GM18519 (cell line): ENCODE data around the gene C6orf118.

Source experiments
- ATAC-seq: cut with Tn5 transposase; IDR thresholded peaks from one replicate; pipeline ENCODE4 v1.9.1; 2021; ENCODE audit warnings: mild to moderate bottlenecking, moderate library complexity; ENCODE audit not compliant: unreplicated experiment, low FRiP score

The C6orf118 gene

GRCh38 chr6:165308926-165309731, at the start of gene C6orf118:
Gene C6orf118 (minus strand): TSS chr6:165309605. CDS start chr6:165309586, 19 bp downstream.
- no peak for ATAC-seq

- no peak for ATAC-seq
Observed at GRCh38 chr6:165345700-165346099, 36.3 kb upstream of the C6orf118 start.

- ATAC-seq = no peak
Observed at GRCh38 chr6:165340532-165340931, 31.1 kb upstream of the C6orf118 start.

GRCh38 chr6:165325609-165326008, 16.2 kb upstream of the C6orf118 start:
- no peak for ATAC-seq

- no peak for ATAC-seq
Observed at GRCh38 chr6:165321555-165322145, 12.2 kb upstream of the C6orf118 start.

DNA sequence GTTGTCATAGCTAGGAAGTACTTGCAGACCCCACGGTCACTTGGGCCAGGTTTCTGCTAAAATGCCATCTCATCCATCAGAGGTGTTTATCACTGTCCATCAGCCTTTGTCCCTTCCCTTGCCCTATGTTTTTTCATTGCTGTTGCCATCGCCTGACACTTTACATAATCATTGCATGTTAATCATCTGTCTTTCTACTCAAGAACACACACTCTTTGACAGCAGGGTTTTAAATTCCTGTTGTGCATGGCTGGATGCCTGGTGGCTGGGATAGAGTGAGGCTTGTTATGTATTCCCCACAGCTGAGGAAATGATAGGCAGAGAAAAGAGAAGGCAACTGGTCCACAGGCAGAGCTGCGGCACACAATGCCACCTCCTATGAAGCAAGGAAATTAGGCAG, 11.7 kb upstream of the C6orf118 start:
- ATAC-seq = no peak

DNA sequence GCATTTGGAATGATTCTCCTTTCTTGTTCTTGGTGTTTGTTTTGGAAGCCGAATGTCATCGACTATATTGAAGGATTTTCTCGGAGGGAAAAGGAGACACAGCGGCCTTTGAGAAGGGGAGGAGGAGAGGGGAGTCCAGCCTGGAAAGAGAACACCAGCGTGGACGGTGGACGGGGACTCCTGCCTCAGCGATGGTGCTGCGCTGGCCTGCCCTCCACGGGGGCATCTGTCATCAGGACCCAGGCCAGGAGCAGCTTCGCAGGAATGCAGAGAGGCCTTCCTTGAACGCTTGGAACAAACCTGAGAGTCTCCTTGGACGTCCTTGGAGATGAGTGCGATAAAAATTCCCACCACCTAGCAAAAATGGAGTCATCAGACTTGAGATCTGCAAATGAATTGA, 8.3 kb upstream of the C6orf118 start:
- no peak for ATAC-seq

GRCh38 chr6:165306955-165307354, 2.5 kb downstream of the C6orf118 start:
- no peak for ATAC-seq

GRCh38 chr6:165301372-165302246, 7.8 kb downstream of the C6orf118 start:
- ATAC-seq = no peak

DNA sequence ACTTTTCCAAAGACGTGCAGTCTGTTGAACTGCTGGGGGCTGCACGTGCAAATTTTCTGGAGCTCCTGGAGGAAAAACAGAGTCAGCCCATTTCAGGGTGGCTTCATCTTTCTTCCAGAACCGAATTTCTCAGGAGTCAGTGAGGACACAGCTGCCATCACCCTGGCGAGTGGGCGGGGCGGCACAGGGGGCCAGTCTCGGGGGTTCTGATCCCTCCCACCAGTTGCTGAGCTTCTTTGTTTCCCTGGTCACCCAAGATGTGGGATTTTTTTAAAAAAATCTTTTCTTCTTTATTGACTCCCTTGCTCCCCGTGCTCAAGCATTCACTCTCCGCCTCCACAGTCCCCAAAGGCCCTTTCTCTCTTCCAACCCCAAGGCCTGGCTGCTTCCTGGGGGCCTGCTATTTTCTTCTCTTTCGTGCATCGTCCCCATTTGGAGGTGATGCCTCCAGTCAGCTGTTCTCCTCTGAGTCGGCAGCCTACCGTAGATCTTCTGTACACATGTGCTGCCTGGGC, 8.9 kb downstream of the C6orf118 start:
- no peak for ATAC-seq

DNA sequence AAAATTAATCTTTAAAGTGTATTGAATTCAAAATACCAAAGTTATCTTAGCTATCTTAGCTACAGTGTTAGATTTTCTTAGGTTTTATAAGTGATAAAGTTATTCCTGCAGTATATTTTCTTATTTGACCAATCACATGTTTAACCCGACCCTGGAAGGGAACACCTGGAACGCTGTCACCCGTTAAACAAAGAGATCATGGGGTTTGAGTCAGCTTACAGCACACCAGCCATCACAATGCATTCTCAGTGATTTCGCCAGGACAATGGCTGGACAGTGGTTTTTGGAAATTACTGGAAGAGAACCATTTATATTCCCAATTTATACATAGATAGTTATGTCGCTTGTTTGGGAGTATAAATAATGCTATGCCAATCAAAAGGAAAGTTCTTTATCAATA, 10.5 kb downstream of the C6orf118 start:
- no peak for ATAC-seq

DNA sequence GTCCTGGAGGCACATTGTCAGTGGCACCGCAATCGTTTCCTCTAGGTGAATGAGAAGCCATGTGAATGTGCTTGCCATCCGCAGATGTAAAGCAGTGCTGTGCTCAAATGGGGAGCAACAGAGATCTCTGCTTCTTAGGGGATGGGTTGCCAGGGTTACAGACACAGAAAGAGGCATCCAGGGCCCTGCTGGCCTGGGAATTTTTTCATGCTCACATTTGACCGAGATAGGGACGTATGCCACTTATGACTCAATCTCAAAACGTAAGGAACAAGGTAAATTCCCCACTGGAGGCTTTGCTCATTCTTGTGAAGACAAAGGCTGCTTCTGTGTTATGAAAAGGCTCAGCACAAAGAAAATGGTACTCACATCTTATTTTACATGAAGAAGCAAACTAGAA, 11.0 kb downstream of the C6orf118 start:
- no peak for ATAC-seq

GRCh38 chr6:165292657-165293056, 16.7 kb downstream of the C6orf118 start:
- ATAC-seq = no peak

GRCh38 chr6:165274611-165275010, 34.8 kb downstream of the C6orf118 start:
- ATAC-seq = no peak

DNA sequence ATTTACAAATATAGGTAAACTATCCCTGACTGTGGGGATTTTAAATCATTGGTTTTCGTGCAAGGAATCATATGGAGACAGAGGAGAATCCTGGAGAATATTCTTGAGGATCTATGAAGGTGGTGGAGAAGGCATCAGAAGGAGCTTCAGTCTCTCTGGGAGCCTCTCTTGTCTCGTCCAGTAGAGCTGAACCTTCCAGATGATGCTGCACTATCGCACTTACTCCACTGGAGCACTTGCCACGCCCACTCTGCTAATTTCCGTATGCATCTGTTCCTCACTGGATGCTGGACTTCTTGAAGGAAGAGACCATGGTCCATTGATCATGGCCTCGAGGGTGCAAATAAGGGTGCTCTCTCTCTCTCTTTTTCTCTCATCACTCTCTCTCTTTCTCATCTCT, 36.8 kb downstream of the C6orf118 start:
- ATAC-seq = no peak

DNA sequence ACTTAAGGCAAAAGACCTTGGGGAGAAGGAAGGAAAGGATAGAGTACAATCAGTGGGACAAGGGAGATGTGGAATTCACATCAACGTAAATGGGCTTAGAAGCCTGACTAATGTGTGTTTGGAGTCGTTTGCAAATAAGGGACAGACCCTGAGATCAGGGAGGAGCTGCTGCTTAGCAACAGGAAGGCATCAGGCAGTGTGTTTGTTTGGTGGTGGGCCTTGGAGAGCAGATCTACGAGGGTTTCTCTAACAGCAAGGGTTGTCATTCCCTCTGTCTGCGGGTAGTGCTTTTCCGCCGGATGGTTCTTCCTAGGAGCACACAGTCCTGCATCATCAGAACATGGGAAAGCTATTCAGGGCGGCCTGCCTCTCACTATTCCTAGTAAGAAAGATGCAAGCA, 40.4 kb downstream of the C6orf118 start:
- no peak for ATAC-seq

- no peak for ATAC-seq
Observed at GRCh38 chr6:165266621-165267020, 42.8 kb downstream of the C6orf118 start.

DNA sequence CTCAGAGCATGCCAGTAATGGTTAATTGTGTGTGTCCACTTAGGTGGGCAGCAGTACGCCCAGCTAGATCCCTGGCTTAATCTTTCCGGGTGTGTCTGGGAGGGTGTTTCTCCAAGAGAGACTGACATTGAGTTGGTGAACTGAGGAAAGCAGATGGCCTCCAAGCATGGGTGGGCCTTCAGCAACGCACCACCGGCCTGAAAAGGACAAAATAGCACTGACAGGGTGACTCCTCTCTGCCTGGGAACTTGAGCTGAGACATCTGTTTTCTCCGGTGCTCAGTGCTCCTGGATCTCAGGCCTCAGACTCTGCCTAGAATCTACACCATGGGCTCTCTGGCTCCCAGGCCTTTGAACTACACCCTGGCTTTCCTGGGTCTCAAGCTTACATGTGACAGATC, 43.2 kb downstream of the C6orf118 start:
- no peak for ATAC-seq

DNA sequence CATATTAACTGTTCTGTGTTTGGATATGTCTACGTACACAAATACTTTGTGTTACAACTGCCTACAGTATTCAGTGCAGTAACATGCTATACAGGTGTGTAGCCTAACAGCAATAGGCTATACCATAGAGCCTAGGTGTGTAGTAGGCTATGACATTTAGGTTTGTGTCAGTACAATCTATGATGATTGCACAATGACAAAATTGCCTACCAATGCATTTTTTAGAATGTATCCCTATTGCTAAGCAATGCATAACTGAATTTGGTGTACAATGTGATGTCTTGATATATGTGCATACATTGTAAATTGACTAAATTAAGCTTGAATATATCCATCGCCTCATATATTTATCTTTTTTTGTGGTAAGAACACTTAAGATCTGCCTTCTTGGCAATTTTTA, 48.9 kb downstream of the C6orf118 start:
- ATAC-seq = no peak

GRCh38 chr6:165249808-165250207, 59.6 kb downstream of the C6orf118 start:
- no peak for ATAC-seq

DNA sequence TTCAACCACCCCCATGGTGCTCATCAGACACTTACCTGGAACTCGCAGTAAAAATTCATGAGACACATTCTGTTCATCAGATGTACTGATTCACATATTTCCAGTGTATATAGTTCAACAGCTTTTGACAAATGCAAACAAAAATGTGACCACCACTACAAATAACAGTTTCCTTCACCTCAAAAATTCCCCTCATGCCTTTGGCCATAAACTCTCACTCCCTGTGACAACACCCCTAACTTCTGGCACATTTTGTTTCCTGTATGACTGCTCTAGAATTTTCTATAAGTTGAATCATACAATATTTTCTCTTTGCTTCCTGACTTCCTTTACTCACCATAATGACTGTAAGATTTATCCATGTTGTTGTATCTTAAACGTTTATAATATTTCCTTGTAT, 63.7 kb downstream of the C6orf118 start:
- ATAC-seq = no peak
